GM12878 (cell line): ENCODE measurements around the gene ANKHD1. TPM values are rescaled to one million over a fixed set of nuclear protein-coding genes. Genes with fewer than 3 reads are reported as not detected.

Experiments used
- ATAC-seq: fragments of 200-7000 bp; cut with Tn5 transposase; 3 replicates; pipeline ENCODE4 v1.9.1; 2020; ENCODE audit warnings: mild to moderate bottlenecking, moderate library complexity
- BruUV-seq: library from RNA; stranded (reverse); fragments of 400-500 nt; replicated peaks from 2 replicates; lab custom pipeline; 2021; lab: Mats Ljungman, UMichigan
- CTCF ChIA-PET: fragments of 300-600 bp; sonication (Branson Sonifier 250); formaldehyde crosslinking; extraction: SDS; loops from one replicate; lab custom pipeline; 2021; ENCODE audit warnings: inconsistent platforms; lab: Yijun Ruan, JAX
- POLR2A ChIA-PET: fragments of 350-600 bp; formaldehyde crosslinking; extraction: SDS; loops from one replicate; lab custom pipeline; 2021; ENCODE audit warnings: inconsistent platforms; lab: Charles Lee
- RAD21 ChIA-PET: fragments of 300-600 bp; sonication (Branson Sonifier 250); formaldehyde crosslinking; loops from one replicate; lab custom pipeline; 2023; ENCODE audit warnings: antibody characterized with exemption; ENCODE audit not compliant: unreplicated experiment; lab: Charles Lee
- SMC1A ChIA-PET: fragments of 300-600 bp; sonication (Branson Sonifier 250); formaldehyde crosslinking; loops from one replicate; lab custom pipeline; 2023; ENCODE audit not compliant: unreplicated experiment, uncharacterized antibody; lab: Charles Lee
- DNase-seq: peaks from one replicate; pipeline ENCODE4 v3.0.0-alpha.2; 2011; ENCODE audit warnings: low read depth, low spot score
- FAIRE-seq: peaks from 3 replicates; lab custom pipeline; 2011; peaks lifted over from hg19 to GRCh38; lab: Jason Lieb, UNC
- H2AFZ ChIP-seq: 2 replicates; pipeline ENCODE4 v1.6.0; 2011; ENCODE audit warnings: low read depth, low read length, control low read depth; ENCODE audit not compliant: control insufficient read depth
- H3K27ac ChIP-seq: 2 replicates; pipeline ENCODE4 v1.5.1; 2011; ENCODE audit warnings: control low read depth; ENCODE audit not compliant: control insufficient read depth, insufficient read depth
- H3K27me3 ChIP-seq, 2 experiments: replicated peaks in 1 of 2; 2 replicates each; pipeline versions ENCODE4 v1.6.0 to v1.6.1; 2011; ENCODE audit warnings: low read length in 1 of 2; ENCODE audit not compliant: control insufficient read depth in 2 of 2, insufficient read depth in 2 of 2
- H3K36me3 ChIP-seq, 2 experiments: 2 replicates each; pipeline ENCODE4 v1.5.1; 2011; ENCODE audit warnings: low read length in 1 of 2; ENCODE audit not compliant: control insufficient read depth in 2 of 2, insufficient read depth in 2 of 2
- H3K4me1 ChIP-seq: 2 replicates; pipeline ENCODE4 v1.6.1; 2011; ENCODE audit warnings: mild to moderate bottlenecking, low read length, moderate library complexity, mixed read lengths; ENCODE audit not compliant: control insufficient read depth, insufficient read depth
- H3K4me2 ChIP-seq: 2 replicates; pipeline ENCODE4 v1.6.0; 2011; ENCODE audit warnings: control low read depth; ENCODE audit not compliant: control insufficient read depth, insufficient read depth
- H3K4me3 ChIP-seq: fragments of 200-600 bp; sonication (generic); 2 replicates; pipeline ENCODE4 v1.5.1; 2016
- H3K79me2 ChIP-seq: 2 replicates; pipeline ENCODE4 v1.6.0; 2011; ENCODE audit warnings: low read length; ENCODE audit not compliant: control insufficient read depth, insufficient read depth
- H3K9ac ChIP-seq: 2 replicates; pipeline ENCODE4 v1.8.0; 2011; ENCODE audit warnings: low read length, control low read depth, mixed read lengths; ENCODE audit not compliant: control insufficient read depth, insufficient read depth
- H3K9me3 ChIP-seq: replicated peaks from 3 replicates; pipeline ENCODE4 v1.5.1; 2011; ENCODE audit warnings: mild to moderate bottlenecking, low read length; ENCODE audit not compliant: control insufficient read depth, insufficient read depth
- H4K20me1 ChIP-seq: 2 replicates; pipeline ENCODE4 v1.6.0; 2011; ENCODE audit not compliant: control insufficient read depth, insufficient read depth
- HSF1 ChIP-seq: fragments of 150-350 bp; IDR thresholded peaks from 2 replicates; pipeline ENCODE4 v1.6.1; 2014; ENCODE audit warnings: mild to moderate bottlenecking, low read depth, low read length
- SUZ12 ChIP-seq: fragments of 200-600 bp; sonication (generic); IDR thresholded peaks from one replicate; pipeline ENCODE4 v1.6.1; 2018; ENCODE audit warnings: antibody characterized with exemption, mild to moderate bottlenecking; ENCODE audit not compliant: unreplicated experiment
- WGBS: methylation state at CpG from one replicate; pipeline ENCODE4 v1.1.6; 2016; ENCODE audit warnings: low lambda C conversion rate; ENCODE audit not compliant: insufficient replicate concordance, insufficient coverage; ENCODE audit errors: missing lambda C conversion rate; 5-methylcytosine and 5-hydroxymethylcytosine counted together
- in situ Hi-C: fragments of 300-500 bp; cut with MboI; formaldehyde crosslinking; loops from 9 replicates; pipeline ENCODE4 v1.14.3; 2018; ENCODE audit warnings: mixed read lengths
- intact Hi-C: fragments of 100-400 bp; cut with micrococcal nuclease; formaldehyde crosslinking; loops from one replicate; pipeline ENCODE4 v1.14.2; 2022; ENCODE audit not compliant: unreplicated experiment
- polyA plus RNA-seq, 11 experiments: library from polyadenylated mRNA; depleted of rRNA in 4 of 11; unstranded in 6 of 11; stranded (reverse) in 5 of 11; fragments of >200 nt; fragmentation: Nextera tagmentation in 4 of 11; fragmentation: Illumina TruSeq in 1 of 11; extraction: Ambion mirVana in 4 of 11; extraction: Trizol in 1 of 11; gene quantifications; 1 replicate in 1 of 11; 2 replicates in 10 of 11; pipeline versions ENCODE4 v1.2.1 to v1.2.3, GENCODE V29; 2011 to 2016; ENCODE audit warnings: inconsistent platforms in 2 of 11, missing spikeins in 2 of 11, low read depth in 1 of 11
- total RNA-seq, 4 experiments: library from RNA; depleted of rRNA in 3 of 4; stranded (reverse); fragments of >200 nt in 3 of 4; fragmentation: Illumina TruSeq in 1 of 4; extraction: Trizol in 1 of 4; gene quantifications; 2 replicates each; pipeline versions ENCODE4 v1.2.1 to v1.2.3, GENCODE V29; 2013 to 2021

Gene ANKHD1
- total and polyA plus RNA-seq, 10 of the 15 experiments (the other 5 are each of a cell fraction or from before 2014, with no cell fraction given): 31.6 to 96.8 (median 74.3) TPM

DNA sequence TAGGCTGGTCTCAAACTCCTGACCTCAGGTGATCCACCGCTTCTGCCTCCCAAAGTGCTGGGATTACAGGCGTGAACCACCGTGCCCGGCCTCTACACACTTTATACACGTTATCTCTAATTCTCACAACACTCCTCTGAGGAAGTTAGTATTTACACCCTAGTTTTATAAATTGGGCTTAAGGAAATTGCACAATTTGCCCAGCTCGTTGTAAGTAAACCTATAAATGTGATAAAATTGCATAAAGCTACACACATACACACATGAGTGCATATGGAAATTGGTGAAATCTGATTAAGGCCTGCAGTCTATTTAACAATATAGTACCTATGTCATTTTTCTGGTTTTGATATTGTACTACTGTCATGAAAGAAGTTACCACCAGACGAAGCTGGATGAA, 46.1 kb upstream of the ANKHD1 start:
- Histone ChIP-seq H4K20me1 (no peaks in the 10 kb centered on the region), H3K9ac (no peak overlapping the region), H3K4me2 (no peak overlapping the region), H2AFZ (no peak overlapping the region), H3K36me3 (no peaks in the 10 kb centered on the region), H3K4me3 (no peak overlapping the region), H3K27me3 (no peaks in the 10 kb centered on the region), H3K27ac (no peak overlapping the region), H3K4me1 (peaks cover 11% of the 10 kb centered on the region), H3K79me2 (no peaks in the 10 kb centered on the region), H3K9me3 (no peaks in the 10 kb centered on the region)
- ATAC-seq (no peak), DNase-seq (no peak), FAIRE-seq (no peak)
- intact Hi-C loops: loop anchor here (5.0 kb wide), 1 partner anchor 178 kb away; the partner anchor contains the start of gene CYSTM1
- TF ChIP-seq SUZ12 (no peak), HSF1 (no peak)
- POLR2A ChIA-PET: no interaction called here
- CTCF ChIA-PET: interaction anchor here (0.6 to 16.9 kb wide), 13 partner anchors 8 to 364 kb away, joined by 3 to 774 read pairs (median 3); partner anchors contain the start of genes HBEGF and PFDN1
- RAD21 ChIA-PET: interaction anchor here (0.6 to 6.0 kb wide), 5 partner anchors 9 to 116 kb away, joined by 3 to 46 read pairs (median 7); partner anchors contain the start of gene HBEGF
- SMC1A ChIA-PET: interaction anchor here (12.2 kb wide), 1 partner anchor 109 kb away, joined by 345 read pairs; no protein-coding TSS in a partner anchor
- BruUV-seq: no TSS peak
- WGBS: 76% methylated on average over 7 of the region's 7 CpGs
- in situ Hi-C loops: no loop called here
